DOHH2 (cell line): ENCODE data around the gene CIPC.

Experiments
- H3F3A ChIP-seq: fragments of 200-600 bp; sonication (generic), shearing (Covaris generic); 2 replicates; pipeline ENCODE4 v1.6.0; 2016; ENCODE audit warnings: antibody characterized with exemption, mild to moderate bottlenecking; ENCODE audit not compliant: control insufficient read depth, insufficient read depth
- H3K27ac ChIP-seq: fragments of 200-600 bp; sonication (generic); 2 replicates; pipeline ENCODE4 v1.5.1; 2014; ENCODE audit warnings: low read depth, mild to moderate bottlenecking, low read length, moderate library complexity
- H3K27me3 ChIP-seq: fragments of 200-600 bp; sonication (generic); 2 replicates; pipeline ENCODE4 v1.6.1; 2014; ENCODE audit warnings: mild to moderate bottlenecking, low read length, mixed read lengths; ENCODE audit not compliant: control insufficient read depth
- H3K36me3 ChIP-seq: fragments of 200-600 bp; sonication (generic); 2 replicates; pipeline ENCODE4 v1.6.1; 2014; ENCODE audit warnings: mild to moderate bottlenecking, low read length, moderate library complexity, mixed read lengths; ENCODE audit not compliant: control insufficient read depth
- H3K4me1 ChIP-seq: fragments of 200-600 bp; sonication (generic); 2 replicates; pipeline ENCODE4 v1.6.1; 2014; ENCODE audit warnings: mild to moderate bottlenecking, low read length, mixed read lengths; ENCODE audit not compliant: control insufficient read depth
- H3K4me2 ChIP-seq: fragments of 200-600 bp; sonication (generic); 2 replicates; pipeline ENCODE4 v1.6.0; 2014; ENCODE audit warnings: mild to moderate bottlenecking, low read length, moderate library complexity
- H3K4me3 ChIP-seq: fragments of 200-600 bp; sonication (generic); 2 replicates; pipeline ENCODE4 v1.5.1; 2014; ENCODE audit warnings: mild to moderate bottlenecking, low read length, mixed read lengths
- H3K79me2 ChIP-seq: fragments of 200-600 bp; sonication (generic); 2 replicates; pipeline ENCODE4 v1.6.1; 2014; ENCODE audit warnings: mild to moderate bottlenecking, low read length, mixed read lengths; ENCODE audit not compliant: control insufficient read depth
- H3K9me2 ChIP-seq: fragments of 200-600 bp; sonication (generic); replicated peaks from 2 replicates; pipeline ENCODE4 v1.6.1; 2014; ENCODE audit warnings: mild to moderate bottlenecking, low read length, mixed read lengths; ENCODE audit not compliant: control insufficient read depth
- H3K9me3 ChIP-seq: fragments of 200-600 bp; sonication (generic); 2 replicates; pipeline ENCODE4 v1.6.1; 2014; ENCODE audit warnings: antibody characterized with exemption, low read length, mixed read lengths; ENCODE audit not compliant: control insufficient read depth, insufficient read depth
- H4K20me1 ChIP-seq: fragments of 200-600 bp; sonication (generic); 2 replicates; pipeline ENCODE4 v1.6.0; 2014; ENCODE audit warnings: low read depth, mild to moderate bottlenecking, antibody characterized with exemption, low read length, moderate library complexity; ENCODE audit not compliant: control insufficient read depth, insufficient read depth
- EZH2phosphoT487 ChIP-seq: fragments of 200-600 bp; sonication (generic); IDR thresholded peaks from 2 replicates; pipeline ENCODE4 v1.6.1; 2017; ENCODE audit warnings: borderline replicate concordance, mild to moderate bottlenecking, antibody characterized with exemption, low read length, moderate library complexity, mixed read lengths
- TF ChIP-seq, protein P1 (sequence below): fragments of 200-600 bp; sonication (generic); IDR thresholded peaks from one replicate; pipeline ENCODE4 v1.5.1; 2014; ENCODE audit warnings: antibody characterized with exemption, mild to moderate bottlenecking, low read depth, low read length; ENCODE audit not compliant: poor library complexity, severe bottlenecking

Gene CIPC

DNA sequence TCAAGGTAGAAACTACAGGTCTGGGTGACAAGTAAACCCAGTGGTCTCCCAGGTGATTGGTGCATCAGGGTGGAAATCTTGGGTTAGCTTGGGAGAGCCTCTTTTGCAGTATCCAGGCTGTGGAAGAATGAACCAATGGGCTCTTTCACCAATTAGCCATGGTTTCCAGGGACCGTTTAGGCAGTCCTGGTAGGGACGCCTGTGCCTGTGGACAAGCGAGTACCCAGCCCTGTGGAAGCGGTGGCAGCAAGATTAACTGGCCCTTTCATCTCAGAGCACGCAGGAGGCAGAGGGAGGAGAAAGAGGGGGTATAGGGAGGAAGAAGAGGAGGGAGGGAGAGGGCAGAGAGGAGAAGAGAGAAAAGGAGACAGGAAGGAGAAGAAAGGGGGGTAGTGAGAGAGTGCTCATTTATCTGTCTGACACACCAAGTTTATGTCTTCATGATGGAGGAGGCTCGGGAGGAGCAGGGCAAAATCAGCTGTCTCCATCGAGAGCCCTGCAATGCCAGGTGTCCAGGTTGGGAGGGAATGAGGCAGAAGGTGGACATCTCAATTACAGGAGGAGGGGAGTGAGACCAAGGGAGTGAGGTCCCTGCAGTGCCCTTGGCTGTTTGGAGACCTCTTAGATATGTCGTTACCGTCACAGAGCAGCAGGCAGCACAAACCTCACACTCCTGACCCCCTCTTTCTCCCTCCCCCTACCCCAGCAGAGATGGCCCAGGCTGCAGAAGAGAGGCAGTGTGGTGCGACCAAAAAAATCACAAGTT lies 48.1 kb downstream of the CIPC start:
- Histone ChIP-seq H3K4me2 (no peak overlapping the region), H3K27ac (no peak overlapping the region), H3K79me2 (no peaks in the 10 kb centered on the region), H3K27me3 (peaks cover 67% of the 10 kb centered on the region), H3F3A (no peaks in the 10 kb centered on the region), H4K20me1 (no peaks in the 10 kb centered on the region), H3K9me2 (no peaks in the 10 kb centered on the region), H3K4me3 (no peak overlapping the region), H3K4me1 (no peaks in the 10 kb centered on the region), H3K36me3 (no peaks in the 10 kb centered on the region), H3K9me3 (no peaks in the 10 kb centered on the region)
- TF ChIP-seq, protein P1, sequence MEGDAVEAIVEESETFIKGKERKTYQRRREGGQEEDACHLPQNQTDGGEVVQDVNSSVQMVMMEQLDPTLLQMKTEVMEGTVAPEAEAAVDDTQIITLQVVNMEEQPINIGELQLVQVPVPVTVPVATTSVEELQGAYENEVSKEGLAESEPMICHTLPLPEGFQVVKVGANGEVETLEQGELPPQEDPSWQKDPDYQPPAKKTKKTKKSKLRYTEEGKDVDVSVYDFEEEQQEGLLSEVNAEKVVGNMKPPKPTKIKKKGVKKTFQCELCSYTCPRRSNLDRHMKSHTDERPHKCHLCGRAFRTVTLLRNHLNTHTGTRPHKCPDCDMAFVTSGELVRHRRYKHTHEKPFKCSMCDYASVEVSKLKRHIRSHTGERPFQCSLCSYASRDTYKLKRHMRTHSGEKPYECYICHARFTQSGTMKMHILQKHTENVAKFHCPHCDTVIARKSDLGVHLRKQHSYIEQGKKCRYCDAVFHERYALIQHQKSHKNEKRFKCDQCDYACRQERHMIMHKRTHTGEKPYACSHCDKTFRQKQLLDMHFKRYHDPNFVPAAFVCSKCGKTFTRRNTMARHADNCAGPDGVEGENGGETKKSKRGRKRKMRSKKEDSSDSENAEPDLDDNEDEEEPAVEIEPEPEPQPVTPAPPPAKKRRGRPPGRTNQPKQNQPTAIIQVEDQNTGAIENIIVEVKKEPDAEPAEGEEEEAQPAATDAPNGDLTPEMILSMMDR, result no peak
- TF ChIP-seq EZH2phosphoT487, result no peak

DNA sequence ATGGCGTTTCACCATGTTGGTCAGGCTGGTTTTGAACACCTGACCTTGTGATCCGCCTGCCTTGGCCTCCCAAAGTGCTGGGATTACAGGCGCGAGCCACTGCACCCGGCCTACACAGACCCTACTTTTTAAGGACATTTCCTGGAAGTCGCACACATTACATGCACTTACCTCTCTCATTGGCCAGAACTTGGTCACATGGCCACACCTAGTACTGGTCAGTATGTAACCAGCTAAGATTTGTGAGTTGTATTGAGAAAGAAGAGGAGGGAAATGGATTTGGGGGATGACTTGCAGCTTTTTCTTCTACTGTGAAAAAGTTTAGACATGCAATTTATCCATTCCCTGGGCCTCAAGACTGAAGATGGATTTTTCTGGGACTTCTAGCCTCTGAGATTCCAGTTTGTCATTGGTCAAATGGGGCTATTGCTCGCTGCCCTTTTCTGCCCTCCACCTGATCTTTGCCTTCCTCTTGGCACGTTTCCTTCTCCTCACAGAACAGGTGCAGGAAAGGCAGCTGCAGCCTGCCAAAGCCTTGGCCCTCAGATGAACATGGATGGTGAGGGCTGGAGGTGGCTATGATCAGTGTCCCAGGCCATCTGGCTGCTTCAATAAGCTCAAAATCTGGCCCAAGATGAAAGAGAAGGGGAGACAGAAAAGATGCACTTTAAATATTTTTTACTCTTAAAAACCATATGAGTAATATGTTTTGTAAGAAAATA lies 50.6 kb downstream of the CIPC start:
- H3K4me1 ChIP-seq, result 0 out of 2 replicates have a peak, but pooled peaks cover 3% of the 10 kb centered on the region
- no peak overlapping the region for H3K4me2 ChIP-seq
- H3K9me3 ChIP-seq, result no peaks in the 10 kb centered on the region
- no peaks in the 10 kb centered on the region for H3K9me2 ChIP-seq
- no peaks in the 10 kb centered on the region for H4K20me1 ChIP-seq
- H3K36me3 ChIP-seq, result no peaks in the 10 kb centered on the region
- no peak for TF ChIP-seq EZH2phosphoT487
- TF ChIP-seq, protein P1, result no peak
- H3K27me3 ChIP-seq, result peaks cover 42% of the 10 kb centered on the region
- no peak overlapping the region for H3K4me3 ChIP-seq
- H3K79me2 ChIP-seq, result no peaks in the 10 kb centered on the region
- no peaks in the 10 kb centered on the region for H3F3A ChIP-seq
- H3K27ac ChIP-seq, result no peak overlapping the region

DNA sequence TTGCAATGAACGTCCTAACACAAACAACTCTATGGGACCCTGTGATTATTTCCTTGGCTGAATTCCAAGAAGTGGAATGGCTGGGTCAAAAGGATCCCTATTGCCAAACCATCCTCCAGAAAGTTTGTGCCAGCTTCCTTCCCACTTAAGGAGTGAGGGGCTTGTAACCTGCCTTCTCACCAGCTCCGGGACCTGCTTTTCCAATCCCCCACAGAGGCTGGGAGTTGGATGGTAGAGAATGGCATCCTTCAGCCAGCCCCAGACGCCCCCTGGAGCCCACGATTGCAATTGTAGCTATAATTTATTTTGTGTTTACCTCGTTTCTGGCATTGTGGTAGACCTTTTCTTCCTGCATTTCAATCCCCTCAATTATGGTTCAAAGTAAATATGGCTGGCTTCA lies 53.2 kb downstream of the CIPC start:
- H3K4me1 ChIP-seq, result 0 out of 2 replicates have a peak, but pooled peaks cover 3% of the 10 kb centered on the region
- no peak overlapping the region for H3K4me3 ChIP-seq
- H3F3A ChIP-seq, result no peaks in the 10 kb centered on the region
- no peaks in the 10 kb centered on the region for H4K20me1 ChIP-seq
- H3K9me3 ChIP-seq, result no peaks in the 10 kb centered on the region
- H3K4me2 ChIP-seq, result no peak overlapping the region
- no peak overlapping the region for H3K27ac ChIP-seq
- no peak for TF ChIP-seq EZH2phosphoT487
- TF ChIP-seq, protein P1, result peak; percentile 80
- H3K36me3 ChIP-seq, result no peaks in the 10 kb centered on the region
- H3K79me2 ChIP-seq, result no peaks in the 10 kb centered on the region
- H3K9me2 ChIP-seq, result no peaks in the 10 kb centered on the region
- peaks cover 29% of the 10 kb centered on the region for H3K27me3 ChIP-seq
